HG02938 (cell line): ENCODE results near the gene KYAT1.
A peak's percentile ranks its signal among the peaks of the same experiment; 100 is the strongest.

Source experiments
- ATAC-seq: cut with Tn5 transposase; IDR thresholded peaks from one replicate; pipeline ENCODE4 v1.9.1; 2021; ENCODE audit warnings: mild to moderate bottlenecking, moderate library complexity; ENCODE audit not compliant: unreplicated experiment

Gene KYAT1

DNA sequence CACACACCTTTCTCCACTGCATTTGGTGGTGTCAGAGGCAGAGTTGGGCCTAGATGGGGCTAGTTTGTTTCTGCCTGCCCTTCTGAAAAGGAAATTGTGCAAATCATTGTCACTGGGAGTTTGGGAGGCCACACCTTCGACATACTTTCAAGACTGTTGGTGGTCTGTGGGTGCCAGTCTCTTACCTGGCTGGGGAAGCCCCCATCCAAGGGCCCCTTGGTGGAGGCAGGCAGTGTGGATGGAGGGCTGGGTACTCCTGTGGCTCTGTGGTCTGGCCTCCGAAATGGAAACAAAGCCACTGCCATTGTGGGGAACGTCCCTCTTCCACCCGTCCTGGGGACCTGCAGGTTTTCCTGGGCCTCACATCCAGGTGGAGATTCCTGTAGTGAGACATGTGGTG is 28.1 kb upstream of the KYAT1 start:
- ATAC-seq = no peak

DNA sequence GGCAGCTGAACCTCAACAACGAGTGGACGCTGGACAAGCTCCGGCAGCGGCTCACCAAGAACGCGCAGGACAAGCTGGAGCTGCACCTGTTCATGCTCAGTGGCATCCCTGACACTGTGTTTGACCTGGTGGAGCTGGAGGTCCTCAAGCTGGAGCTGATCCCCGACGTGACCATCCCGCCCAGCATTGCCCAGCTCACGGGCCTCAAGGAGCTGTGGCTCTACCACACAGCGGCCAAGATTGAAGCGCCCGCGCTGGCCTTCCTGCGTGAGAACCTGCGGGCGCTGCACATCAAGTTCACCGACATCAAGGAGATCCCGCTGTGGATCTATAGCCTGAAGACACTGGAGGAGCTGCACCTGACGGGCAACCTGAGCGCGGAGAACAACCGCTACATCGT is 26.6 kb upstream of the KYAT1 start:
- no peak for ATAC-seq

DNA sequence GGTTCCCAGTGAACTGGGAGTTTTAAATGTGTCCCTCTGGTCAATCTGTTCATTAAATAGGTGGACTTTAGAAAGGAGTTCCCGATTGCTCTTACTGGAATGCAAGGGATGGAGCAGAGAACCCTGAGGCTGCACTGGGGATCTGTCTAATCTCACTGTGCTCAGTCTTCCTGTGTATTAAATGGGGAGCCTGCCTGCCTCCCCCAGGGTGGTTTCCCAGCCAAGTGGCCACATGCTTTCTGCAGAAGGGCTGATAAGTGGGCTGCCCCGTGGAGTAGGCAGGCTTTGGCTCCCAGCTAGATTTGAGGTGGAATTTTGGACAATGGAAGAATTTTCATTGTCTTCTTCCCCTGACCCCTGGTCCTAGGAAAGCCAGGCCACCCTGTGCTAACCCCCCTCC is 25.0 kb upstream of the KYAT1 start:
- no peak for ATAC-seq

DNA sequence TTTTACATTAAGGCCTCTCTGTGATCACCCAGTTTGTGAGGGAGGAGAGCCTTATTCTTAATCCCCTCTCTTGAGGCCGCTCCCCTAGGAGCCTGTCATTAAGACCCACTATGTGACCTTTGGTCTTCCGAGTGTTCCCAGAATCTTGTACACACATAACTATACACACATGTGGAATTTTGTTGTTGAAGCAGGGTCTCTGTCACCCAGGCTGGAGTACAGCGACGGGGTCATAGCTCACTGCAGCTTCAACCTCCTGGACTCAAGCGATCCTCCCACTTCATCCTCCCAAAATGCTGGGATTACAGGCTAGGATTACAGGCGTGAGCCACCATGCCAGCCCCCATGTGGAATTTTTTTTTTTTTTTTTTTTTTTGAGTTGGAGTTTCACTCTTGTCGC is 24.2 kb upstream of the KYAT1 start:
- no peak for ATAC-seq

DNA sequence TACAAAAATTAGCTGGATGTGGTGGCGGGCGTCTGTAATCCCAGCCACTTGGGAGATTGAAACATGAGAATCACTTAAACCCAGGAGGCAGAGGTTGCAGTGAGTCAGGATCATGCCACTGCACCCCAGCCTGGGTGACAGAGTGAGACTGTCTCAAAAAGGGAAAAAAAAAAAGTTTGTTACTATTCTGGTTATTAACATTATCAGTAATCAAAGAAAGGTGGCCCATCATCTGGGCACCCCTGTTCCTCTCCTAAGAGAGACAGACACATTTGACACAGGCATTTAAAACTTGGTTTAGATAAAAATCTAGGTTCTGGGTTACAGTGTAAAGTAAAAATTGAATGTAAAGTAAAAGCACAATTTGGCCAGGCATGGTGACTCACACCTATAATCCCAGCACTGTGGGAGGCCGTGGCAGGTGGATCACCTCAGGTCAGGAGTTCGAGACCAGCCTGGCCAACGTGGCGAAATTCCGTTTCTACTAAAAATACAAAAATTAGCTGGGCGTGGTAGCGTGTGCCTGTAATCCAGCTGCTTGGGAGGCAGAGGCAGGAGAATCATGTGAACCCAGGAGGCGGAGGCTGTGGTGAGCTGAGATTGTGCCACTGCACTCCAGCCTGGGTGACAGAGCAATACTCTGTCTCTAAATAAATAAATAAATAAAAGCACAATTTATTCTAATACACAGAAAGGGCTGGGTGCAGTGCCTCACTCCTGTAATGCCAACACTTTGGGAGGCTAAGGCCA is 22.3 kb upstream of the KYAT1 start:
- ATAC-seq = no peak

DNA sequence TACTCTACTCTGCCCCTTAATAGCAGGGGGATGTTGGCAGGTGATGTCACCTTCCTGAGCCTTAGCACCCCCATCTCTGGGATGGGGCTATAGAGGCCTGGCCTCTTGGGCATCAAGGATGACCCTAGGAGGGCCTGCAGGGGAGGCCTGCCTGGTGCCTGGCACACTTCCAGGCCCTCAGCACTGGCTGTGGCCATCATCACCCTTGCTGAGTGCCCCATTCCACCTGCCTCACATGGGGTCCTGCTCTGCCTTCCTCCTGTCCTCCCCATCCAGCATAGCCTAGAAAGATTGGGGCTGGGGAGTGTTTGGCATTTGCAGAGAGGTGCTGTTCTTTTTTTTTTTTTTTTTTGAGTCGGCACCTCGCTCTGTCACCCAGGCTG is 21.3 kb upstream of the KYAT1 start:
- ATAC-seq = no peak

DNA sequence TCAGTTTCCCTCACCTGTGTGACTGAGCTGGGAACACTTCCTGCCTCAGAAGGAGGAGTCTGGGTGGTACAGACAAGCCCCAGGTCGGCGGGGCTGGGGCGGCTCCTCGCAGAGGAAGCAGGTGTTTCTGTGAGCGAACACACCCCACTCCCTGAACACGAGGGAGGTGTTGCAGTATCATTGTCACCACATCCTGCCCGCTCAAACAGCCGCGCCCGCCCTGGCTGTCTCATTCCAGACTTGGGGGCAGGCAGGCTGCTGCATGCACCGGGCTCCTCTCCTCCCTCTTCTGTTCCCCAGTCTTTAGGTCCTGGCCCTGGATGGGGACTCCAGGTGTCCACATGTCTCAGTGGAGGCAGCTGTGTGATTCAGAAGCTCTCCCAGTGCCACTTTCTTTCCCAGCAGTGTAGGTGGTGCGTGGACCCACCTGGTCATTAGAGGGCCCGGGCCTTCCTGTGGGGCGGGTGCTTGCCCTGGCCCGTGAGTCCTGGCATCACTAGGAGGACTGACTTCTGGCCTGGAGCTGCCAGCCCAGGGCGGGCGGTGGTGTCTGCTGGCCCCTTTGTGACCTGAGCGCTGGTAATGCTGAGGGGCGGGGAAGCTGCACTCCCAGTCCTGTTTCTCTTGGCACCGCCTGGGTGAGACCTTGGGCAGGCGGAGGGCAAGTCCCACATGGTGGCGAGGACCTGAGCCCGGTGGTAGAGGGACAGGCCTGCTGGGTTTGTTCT is 20.8 kb upstream of the KYAT1 start:
- peak; percentile 73 for ATAC-seq

DNA sequence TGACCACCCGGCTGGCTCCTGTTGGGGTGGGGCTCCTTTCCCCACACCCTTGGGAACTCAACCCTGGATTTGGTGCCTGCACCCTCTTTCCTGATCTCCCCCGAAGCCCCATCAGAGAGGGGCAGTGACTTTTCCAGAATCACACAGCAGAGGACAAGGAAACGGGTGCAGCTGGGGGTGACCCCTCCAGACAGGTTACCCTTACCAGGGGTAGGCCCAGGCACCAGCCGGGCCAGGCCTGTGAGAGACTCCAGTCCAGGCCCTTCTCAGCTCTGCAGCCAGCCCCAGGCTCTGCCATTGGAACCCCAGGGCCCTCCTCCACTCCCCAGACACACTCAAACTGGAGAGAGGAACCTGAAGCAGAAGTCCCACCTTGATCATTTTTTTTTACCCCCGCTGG is 20.1 kb upstream of the KYAT1 start:
- ATAC-seq = no peak

DNA sequence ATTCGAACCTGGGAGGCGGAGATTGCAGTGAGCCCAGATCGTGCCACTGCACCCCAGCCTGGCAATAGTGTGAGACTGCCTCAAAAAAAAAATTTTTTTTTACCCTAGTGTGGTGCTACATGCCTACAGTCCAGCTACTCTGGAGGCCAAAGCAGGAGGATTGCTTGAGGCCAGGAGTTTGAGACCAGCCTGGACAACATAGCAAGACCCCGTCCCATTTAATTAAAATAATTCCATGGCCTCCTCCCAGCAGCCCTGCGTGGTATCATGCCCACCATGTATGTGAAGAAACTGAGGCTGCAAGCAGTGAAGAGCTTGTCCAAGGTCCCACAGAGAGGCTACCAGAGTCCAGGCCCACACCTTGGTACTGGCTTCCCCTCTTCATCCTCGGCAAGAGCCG is 19.6 kb upstream of the KYAT1 start:
- ATAC-seq = no peak

DNA sequence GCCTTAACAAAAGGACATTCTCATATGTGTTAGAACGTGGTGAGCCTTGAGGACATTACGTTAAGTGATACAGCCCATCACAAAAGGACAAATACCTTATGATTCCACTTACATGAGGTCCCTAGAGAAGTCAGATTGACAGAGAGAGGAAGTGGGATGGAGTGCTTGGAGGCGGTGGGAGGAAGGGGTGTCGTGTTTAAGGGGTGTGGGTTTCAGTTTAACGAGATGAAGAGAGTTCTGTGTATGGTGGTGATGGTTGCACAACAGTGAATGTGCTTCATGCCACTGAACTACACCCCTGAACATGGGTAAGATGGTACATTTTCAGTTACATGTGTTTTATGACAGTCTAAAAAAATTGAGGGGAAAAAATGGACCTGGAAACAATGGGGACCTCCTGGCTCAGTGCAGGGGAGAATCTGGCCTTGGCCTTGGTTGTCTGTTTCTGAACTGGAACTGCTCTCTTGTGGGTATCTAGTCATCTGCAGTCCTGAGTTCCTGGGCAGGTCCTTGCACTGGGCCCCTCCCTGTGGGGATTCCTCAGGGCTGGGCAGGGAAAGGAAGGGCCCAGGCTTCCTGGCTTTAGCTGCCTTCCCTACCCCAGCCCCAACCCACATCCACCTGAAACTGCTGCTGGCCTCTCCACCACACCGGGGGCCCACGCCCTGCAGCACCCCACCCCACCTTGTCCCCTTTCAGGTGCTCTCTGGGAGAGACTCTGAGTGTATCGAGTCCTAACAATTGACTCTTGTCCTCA is 18.0 kb upstream of the KYAT1 start:
- ATAC-seq = no peak

DNA sequence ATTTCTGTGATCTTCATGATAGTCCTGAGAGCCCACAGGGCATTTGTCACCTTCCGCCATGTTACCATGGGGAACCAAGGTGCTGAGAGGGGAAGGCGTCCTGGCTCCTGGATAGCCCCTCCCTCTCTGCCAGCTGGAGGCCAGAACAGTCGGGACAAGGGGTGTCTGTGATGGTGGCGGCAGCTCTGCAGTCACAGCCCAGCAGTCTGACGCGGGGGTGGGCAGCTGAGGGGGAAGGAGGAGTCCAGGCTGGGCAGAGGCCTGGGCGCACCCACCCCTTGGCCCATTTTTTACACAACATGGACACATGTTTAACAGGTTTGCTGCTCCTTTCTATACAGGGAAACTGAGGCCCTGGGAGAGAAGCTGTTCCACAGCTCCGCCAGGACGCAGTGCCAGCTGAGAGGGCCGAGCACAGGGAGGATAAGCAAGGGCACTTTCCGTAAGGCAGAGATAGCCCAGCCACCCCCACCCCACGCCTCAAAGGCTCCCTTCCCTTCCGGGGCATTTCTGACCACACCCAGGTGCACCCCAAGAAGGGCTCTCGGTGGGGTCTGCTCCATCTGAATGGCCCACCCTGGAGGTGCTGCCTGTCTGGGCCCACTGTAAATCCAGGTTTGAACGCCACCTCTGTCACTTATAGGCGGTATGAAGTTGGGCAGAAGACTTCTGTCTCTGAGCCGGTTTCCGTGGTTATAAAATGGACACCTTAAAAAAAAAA is 17.3 kb upstream of the KYAT1 start:
- ATAC-seq = no peak

DNA sequence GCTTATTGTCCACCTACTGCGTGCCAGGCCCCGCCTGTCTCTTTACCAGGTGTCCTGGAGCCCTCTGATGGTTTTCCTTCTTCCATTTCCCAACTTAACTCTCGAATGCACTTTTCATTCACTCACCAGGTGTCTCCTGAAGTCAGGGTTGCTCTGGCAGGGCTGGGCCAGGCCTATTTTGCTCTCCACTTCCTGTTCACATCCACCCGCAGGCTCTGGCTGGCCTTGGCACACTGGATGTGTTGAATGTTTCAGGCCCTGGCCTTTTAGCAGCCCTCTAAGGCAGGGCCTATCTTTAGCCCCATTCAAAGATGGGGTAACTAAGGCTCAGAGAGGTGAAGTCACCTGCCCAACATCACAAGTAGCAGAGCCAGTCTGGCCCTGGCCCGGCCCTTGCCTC is 16.6 kb upstream of the KYAT1 start:
- ATAC-seq = no peak

DNA sequence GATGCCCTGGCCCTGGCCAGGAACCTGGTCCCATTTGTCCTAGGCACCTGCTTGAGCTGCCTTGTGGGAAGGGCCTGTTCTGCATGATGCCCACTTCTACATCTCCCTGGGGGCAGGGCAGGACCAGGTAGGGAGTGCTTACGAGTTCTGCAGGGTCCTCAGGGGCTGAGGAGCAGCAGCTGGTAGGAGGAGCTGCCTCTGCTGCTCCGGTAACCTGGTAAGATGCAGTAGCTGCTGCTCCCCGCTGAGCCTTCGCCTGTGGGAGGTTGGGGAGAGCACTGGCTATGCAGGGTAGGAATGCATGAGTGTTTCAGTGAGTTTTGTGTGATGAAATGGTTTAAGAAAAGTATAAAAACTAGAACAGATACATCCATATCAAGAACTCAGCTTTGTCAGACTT is 13.8 kb upstream of the KYAT1 start:
- no peak for ATAC-seq

DNA sequence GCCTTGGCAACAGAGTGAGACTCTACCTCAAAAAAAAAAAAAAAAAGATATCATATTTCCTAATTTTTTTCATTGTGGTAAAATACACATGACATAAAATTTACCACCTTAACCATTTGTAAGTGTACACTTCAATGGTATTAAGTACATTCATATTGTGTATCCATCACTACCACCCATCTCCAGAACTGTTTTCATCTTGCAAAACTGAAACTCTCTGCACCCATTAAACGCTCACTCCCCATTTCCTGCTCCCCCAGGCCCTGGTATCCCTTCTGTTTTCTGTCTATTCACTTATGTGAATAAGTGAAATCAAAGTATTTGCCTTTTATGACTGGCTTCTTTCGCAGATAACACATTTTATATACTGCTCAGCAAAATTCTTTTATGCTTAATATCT is 13.0 kb upstream of the KYAT1 start:
- no peak for ATAC-seq

DNA sequence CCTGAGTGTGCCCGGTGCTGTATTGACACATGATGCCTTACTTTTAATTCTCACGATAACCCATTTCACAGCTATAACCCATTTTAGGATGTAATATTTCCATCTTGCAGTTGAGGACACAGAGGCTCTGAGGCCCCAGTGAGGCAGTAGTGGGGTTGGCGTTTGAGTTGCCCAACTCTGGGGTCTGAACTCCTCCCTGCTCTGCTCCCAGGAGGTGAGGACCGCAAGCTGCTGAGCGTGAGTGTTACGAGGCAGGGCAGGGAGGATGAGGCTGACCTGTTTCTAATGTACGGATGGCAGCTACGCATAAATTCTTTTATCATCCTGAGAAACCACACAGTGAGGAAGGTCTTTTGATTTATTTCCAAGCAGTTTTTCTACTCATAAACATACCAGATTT is 11.6 kb upstream of the KYAT1 start:
- no peak for ATAC-seq

DNA sequence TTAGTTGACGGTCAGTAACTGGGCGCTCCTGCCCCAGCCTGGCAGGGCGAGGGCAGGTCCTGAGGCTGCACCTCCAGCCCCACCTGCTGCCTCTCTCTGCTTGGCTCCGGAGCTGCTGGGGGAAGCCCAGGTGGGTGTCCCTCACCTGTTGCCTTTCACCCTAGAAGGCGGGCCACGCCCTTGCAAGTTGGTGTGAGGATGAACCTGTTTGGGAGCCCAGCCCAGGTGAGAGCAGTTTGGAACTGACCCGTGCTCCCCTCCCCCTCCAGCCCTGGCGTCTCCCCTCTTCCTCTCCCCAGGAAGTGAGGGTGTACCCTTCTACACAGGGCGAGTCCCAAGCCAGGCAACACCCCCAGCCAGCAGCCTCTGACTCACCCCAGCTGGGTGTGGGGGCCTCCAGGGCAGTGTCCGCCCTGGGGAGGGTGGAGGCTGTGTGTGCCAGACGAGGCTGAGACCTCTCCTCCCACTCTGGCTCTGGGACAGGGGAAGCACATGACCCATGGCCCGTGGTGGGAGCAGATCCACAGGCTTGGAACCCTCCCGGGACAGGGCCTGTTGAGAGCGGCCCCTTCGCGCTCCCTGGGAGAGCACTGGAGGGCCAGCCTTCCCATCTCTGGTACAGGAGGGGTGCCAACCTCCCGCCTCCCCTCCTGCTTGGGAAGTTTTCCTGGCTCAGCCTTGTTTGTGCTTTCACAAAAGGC is 10.6 kb upstream of the KYAT1 start:
- ATAC-seq = no peak

DNA sequence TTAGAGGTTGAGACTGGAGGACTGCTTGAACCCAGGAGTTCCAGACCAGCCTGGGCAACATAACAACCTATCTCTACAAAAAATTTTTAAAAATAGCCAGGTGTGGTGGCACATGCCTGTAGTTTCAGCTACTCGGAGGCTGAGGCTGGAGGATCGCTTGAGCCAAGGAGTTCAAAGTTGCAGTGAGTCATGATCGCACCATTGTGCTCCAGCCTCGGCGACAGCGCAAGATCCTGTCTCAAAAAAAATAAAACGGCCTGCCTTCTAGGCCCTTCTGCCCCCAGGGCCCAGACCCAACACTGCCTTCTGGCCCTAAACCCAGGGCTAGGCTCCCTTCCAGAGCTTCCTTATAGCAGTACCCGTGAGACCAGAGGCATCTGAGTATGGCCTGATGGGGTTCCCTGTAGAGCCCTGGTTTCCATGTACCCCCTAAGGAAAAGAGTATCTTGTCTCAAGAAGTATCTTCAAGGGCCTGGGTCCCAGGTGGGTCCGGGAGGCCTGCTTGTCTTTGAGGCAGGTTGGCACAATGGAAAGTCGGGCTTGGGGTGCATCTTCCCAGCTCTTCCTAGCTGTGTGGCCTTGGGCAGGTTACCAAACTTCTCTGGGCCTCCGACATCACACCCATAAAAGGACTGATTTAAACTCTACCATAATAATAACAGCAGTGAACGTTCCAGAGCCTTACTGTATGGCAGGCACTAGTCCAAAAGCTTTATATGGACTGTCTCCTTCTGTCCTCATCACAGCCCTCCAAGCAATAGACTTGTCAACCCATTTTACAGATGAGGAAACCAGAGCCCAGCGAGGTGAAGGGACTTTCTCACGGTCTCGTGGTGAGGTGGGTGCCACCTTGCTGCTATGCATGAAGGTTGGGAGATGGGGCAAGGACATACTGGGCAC is 9.8 kb upstream of the KYAT1 start:
- ATAC-seq = no peak

DNA sequence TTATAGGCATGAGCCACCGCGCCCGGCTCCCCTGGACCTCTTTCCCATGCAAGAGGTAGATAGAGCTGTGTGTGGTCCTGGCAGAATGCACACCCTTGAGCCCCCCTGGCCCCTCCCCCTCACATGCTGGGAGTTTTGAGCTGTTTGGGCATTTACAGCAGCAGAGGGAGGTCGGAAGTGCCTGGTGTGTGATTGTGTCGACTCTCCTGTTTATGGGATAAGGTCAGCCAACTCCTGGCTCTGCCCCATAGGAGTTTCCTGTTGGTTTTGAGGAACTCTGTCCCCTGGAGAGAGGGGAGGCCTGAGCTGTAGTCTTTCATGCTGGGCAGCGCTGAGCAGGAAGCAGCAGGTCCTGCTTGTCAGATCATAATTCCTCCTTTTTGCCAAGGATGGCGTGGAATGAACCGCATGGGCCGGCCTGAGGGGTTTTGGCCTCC is 6.2 kb upstream of the KYAT1 start:
- ATAC-seq = no peak

DNA sequence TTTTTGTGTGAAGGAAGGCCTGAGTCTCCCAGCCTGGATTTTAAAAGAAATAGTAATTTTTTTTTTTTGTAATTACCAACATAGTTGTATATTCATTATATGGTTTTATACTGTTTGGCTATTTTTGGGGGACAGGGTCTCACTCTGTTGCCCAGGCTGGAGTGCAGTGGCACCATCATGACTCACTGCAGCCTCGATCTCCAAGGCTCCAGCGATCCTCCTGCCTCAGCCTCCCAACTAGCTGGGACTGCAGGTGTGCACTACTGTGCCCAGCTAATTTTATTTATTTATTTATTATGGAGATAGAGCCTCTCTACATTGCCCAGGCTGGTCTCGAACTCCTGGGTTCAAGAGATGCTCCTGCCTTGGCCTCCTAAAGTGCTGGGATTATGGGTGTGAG is 5.3 kb upstream of the KYAT1 start:
- ATAC-seq = no peak
